C4-2B (cell line): ENCODE results near the gene TNNT1.

Source experiments
- H3K27ac ChIP-seq: fragments of 450-650 bp; 2 replicates; pipeline ENCODE4 v1.5.1; 2017
- ZFX ChIP-seq: fragments of 450-650 bp; IDR thresholded peaks from 2 replicates; pipeline ENCODE4 v1.6.1; 2017
- TF ChIP-seq, protein P1 (sequence below): fragments of 450-650 bp; conservative IDR thresholded peaks from 2 replicates; pipeline ENCODE4 v1.5.1; 2017; ENCODE audit warnings: mild to moderate bottlenecking

Gene TNNT1

GRCh38 chr19:55146078-55146704, 2.8 kb downstream of the TNNT1 start:
- TF ChIP-seq, protein P1, sequence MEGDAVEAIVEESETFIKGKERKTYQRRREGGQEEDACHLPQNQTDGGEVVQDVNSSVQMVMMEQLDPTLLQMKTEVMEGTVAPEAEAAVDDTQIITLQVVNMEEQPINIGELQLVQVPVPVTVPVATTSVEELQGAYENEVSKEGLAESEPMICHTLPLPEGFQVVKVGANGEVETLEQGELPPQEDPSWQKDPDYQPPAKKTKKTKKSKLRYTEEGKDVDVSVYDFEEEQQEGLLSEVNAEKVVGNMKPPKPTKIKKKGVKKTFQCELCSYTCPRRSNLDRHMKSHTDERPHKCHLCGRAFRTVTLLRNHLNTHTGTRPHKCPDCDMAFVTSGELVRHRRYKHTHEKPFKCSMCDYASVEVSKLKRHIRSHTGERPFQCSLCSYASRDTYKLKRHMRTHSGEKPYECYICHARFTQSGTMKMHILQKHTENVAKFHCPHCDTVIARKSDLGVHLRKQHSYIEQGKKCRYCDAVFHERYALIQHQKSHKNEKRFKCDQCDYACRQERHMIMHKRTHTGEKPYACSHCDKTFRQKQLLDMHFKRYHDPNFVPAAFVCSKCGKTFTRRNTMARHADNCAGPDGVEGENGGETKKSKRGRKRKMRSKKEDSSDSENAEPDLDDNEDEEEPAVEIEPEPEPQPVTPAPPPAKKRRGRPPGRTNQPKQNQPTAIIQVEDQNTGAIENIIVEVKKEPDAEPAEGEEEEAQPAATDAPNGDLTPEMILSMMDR = no peak; the same call in 1 of the 2 replicates
- TF ChIP-seq ZFX = no peak
- no peak overlapping the region for H3K27ac ChIP-seq

GRCh38 chr19:55145232-55145631, 3.8 kb downstream of the TNNT1 start:
- no peak for TF ChIP-seq ZFX
- TF ChIP-seq, protein P1 = no peak
- H3K27ac ChIP-seq = no peak overlapping the region

DNA sequence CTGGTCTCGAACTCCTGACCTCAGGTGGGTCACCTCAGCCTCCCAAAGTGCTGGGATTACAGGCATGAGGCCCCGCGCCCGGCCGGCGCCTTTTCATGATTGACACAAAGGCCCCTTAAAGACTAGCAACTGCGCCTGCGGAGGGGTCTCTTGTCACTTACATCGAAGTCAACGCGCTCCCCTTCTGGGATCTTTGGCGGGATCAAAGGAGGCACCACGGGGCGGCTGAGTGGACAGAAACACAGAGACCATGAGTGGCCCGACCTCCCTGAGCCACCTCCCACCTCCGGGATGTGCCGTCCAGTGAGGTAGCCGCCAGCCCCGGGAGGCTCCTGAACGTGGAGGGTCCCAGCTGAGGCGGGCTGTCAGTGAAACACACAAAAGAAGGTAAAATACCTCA, 7.3 kb downstream of the TNNT1 start:
- H3K27ac ChIP-seq = no peak overlapping the region
- no peak for TF ChIP-seq ZFX
- TF ChIP-seq, protein P1 = no peak

- TF ChIP-seq, protein P1 = no peak
- no peak for TF ChIP-seq ZFX
Measured at GRCh38 chr19:55137915-55138314, 11.1 kb downstream of the TNNT1 start.

GRCh38 chr19:55136399-55137102, 12.5 kb downstream of the TNNT1 start:
- TF ChIP-seq, protein P1 = no peak
- TF ChIP-seq ZFX = no peak
- no peak overlapping the region for H3K27ac ChIP-seq

More at GRCh38 chr19:55137915-55138314, 11.1 kb downstream of the TNNT1 start:
- no peak overlapping the region for H3K27ac ChIP-seq

- TF ChIP-seq, protein P1 = no peak
- no peak for TF ChIP-seq ZFX
- H3K27ac ChIP-seq = no peak overlapping the region
Measured at GRCh38 chr19:55134736-55135135, 14.3 kb downstream of the TNNT1 start.

- TF ChIP-seq, protein P1 = no peak
- TF ChIP-seq ZFX = no peak
- H3K27ac ChIP-seq = no peak overlapping the region
Measured at GRCh38 chr19:55133639-55134444, 15.2 kb downstream of the TNNT1 start.
